Pancreas (tissue), 10 donors: ENCODE results near the gene APOH. TPM values are rescaled to one million over a fixed set of nuclear protein-coding genes. Genes with fewer than 3 reads are reported as not detected.

ENCODE experiments used
- ATAC-seq, 4 donors: fragments of 200-7000 bp; cut with Tn5 transposase; one replicate each; pipeline versions ENCODE4 v1.8.0 to v1.9.1; 2020; ENCODE audit warnings: mild to moderate bottlenecking in 4 of 4, moderate library complexity in 4 of 4
- DNase-seq, 6 donors: peaks; one replicate each; pipeline ENCODE4 v3.0.0-alpha.2; 2020
- FAIRE-seq: peaks from 2 replicates; lab custom pipeline; 2012; peaks lifted over from hg19 to GRCh38; lab: Jason Lieb, UNC
- H3K27ac ChIP-seq, 4 donors: fragments of 200-600 bp; sonication (generic); 1 replicate in 3 of 4; 2 replicates in 1 of 4; pipeline versions ENCODE4 v1.5.0 to v1.8.0; 2020
- H3K27me3 ChIP-seq, 4 donors: fragments of 200-600 bp; one replicate each; pipeline ENCODE4 v1.8.0; 2021
- H3K36me3 ChIP-seq, 3 donors: fragments of 200-600 bp; sonication (generic) in 1 of 3; one replicate each; pipeline versions ENCODE4 v1.5.0 to v1.8.0; 2020 to 2021
- H3K4me1 ChIP-seq, 3 donors: fragments of 200-600 bp; one replicate each; pipeline ENCODE4 v1.8.0; 2021
- H3K4me3 ChIP-seq, 4 donors: fragments of 200-600 bp; sonication (generic) in 2 of 4; one replicate each; pipeline versions ENCODE4 v1.5.0 to v1.8.0; 2020 to 2021
- H3K9me3 ChIP-seq, 4 donors: fragments of 200-600 bp; one replicate each; pipeline ENCODE4 v1.8.0; 2021
- WGBS, 2 donors: extraction: QIAGEN DNeasy Blood & Tissue Kit; methylation state at CpG; one replicate each; pipeline ENCODE4 v1.1.7; 2013; 5-methylcytosine and 5-hydroxymethylcytosine counted together
- intact Hi-C, 3 donors: fragments of 100-400 bp; cut with DNase I; formaldehyde crosslinking; loops; one replicate each; pipeline versions ENCODE4 v1.11.1 to v1.14.2; 2022
- polyA plus RNA-seq, 2 donors: library from polyadenylated mRNA; stranded (reverse); fragments of 200-250 nt; gene quantifications; one replicate each; pipeline ENCODE4 v1.2.3, GENCODE V29; 2013
- total RNA-seq, 6 donors: library from RNA; stranded (reverse); fragmentation: NEBNext Ultra II Directional in 4 of 6; extraction: Animal tissue kit (Norgen Biotek cat#: 25700) in 4 of 6; gene quantifications; one replicate each; pipeline versions ENCODE4 v1.2.1 to v1.2.4, GENCODE V29; 2021 to 2023
- TF ChIP-seq, protein P1 (sequence below), 4 donors: fragments of 200-600 bp; sonication (generic) in 3 of 4; IDR thresholded peaks; one replicate each; pipeline versions ENCODE4 v1.5.0 to v1.8.0; 2021; ENCODE audit warnings: antibody characterized with exemption in 4 of 4
- donor health status: healthy with polysubstance abuse.
- donor health status: DM: no; HTN: no; CAD: no; lungs with moderate emphysema.
- donor health status: DM: no; HTN: no; CAD: no.
- donor health status: control.
- donor health status: control.
- donor health status: Bipolar disorder and iron deficiency.
- donor health status: DM: yes; HTN: yes; CAD: no.
- donor health status: DM: no; HTN: no; CAD: no.
- donor health status: DM: no; HTN: no; CAD: no.
- donor health status: DM: yes; HTN: yes; CAD: no.

The APOH gene
- total RNA-seq (1 to 10 TPM; 3.8 to 8.8 (median 7.5) TPM), polyA plus RNA-seq (10 to 100 TPM in 1 of 2 donors, 1 to 10 TPM in 1; 8.7 to 68.4 TPM)

GRCh38 chr17:66228887-66229782 lies at the start of gene APOH:
Gene APOH, minus strand, starts transcription at chr17:66229415. Its CDS starts 36 bp downstream, at chr17:66229379.
- DNase-seq (peak in 3 of 6 donors; percentile 17 to 24 (median 20)), FAIRE-seq (peak; percentile 23), ATAC-seq (peak; percentile 83 to 93 (median 90))
- TF ChIP-seq, protein P1, sequence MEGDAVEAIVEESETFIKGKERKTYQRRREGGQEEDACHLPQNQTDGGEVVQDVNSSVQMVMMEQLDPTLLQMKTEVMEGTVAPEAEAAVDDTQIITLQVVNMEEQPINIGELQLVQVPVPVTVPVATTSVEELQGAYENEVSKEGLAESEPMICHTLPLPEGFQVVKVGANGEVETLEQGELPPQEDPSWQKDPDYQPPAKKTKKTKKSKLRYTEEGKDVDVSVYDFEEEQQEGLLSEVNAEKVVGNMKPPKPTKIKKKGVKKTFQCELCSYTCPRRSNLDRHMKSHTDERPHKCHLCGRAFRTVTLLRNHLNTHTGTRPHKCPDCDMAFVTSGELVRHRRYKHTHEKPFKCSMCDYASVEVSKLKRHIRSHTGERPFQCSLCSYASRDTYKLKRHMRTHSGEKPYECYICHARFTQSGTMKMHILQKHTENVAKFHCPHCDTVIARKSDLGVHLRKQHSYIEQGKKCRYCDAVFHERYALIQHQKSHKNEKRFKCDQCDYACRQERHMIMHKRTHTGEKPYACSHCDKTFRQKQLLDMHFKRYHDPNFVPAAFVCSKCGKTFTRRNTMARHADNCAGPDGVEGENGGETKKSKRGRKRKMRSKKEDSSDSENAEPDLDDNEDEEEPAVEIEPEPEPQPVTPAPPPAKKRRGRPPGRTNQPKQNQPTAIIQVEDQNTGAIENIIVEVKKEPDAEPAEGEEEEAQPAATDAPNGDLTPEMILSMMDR (IDR thresholded peaks at IDR 0.05): no peak
- H3K36me3 ChIP-seq: no peaks in the 10 kb centered on the region
- no peaks in the 10 kb centered on the region for H3K9me3 ChIP-seq
- no peaks in the 10 kb centered on the region for H3K27me3 ChIP-seq
- intact Hi-C loops: no loop called here
- H3K4me3 ChIP-seq: no peak within 1 kb of the TSS
- WGBS, 2 donors: 45 to 46% methylated on average over 20 of the region's 20 CpGs
- H3K27ac ChIP-seq: peak within 1 kb of the TSS in 2 of 4 donors; percentile 25 to 57
- H3K4me1 ChIP-seq: peaks cover 4 to 24% (median 18%) of the 10 kb centered on the region in 3 donors

DNA sequence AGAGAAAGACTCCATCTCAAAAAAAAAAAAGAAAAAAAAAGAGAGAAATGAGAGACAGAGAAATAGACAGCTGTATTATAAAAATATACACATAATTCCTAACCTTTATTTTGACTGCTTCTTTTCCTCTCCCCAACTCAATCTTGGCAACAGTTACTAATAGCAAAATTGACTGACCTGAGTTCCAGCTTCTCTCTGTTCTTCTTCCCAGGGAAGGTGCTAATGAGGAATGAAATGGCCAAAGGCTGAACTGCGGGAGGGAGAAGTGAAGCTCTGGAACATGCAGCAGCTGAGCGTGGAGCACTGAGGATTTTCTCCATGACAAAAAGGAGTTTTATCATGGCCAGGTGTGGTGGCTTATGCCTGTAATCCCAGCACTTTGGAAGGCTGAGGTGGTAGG lies 48.0 kb upstream of the APOH start:
- H3K4me1 ChIP-seq: peaks cover 0 to 4% (median 0%) of the 10 kb centered on the region in 3 donors

DNA sequence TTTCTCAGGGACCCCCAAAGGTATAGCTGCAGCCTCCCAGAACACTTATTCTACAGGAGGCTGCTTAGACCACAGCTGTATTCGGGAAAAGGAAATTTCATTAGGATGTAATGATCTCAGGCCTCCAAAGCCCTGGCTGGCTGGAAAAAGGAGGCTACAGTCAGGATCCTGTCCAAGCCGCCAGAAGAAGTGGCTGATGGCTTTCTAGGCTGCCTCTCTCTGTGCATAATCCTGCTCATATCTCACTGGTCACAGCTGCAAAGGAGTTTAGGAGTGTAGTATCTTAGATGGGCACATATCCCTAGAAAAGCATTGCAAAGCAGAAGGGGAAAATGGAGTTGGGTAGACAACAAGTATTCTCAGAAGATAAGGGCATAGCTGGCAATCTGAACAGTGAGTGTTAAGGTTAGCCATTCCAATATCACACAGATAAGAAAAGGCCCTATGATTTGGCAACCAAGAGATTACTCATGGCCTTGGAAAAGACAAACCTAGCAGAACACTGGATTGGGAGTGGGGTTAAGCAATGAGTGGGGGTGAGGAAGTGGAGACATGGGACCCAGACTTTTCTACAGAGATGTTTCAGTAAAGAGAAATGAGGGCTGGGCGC lies 47.2 kb upstream of the APOH start:
- Histone ChIP-seq H3K27me3 (no peaks in the 10 kb centered on the region), H3K36me3 (no peaks in the 10 kb centered on the region), H3K27ac (no peak overlapping the region), H3K9me3 (no peaks in the 10 kb centered on the region), H3K4me1 (peaks cover 0 to 4% (median 0%) of the 10 kb centered on the region in 3 donors), H3K4me3 (no peak overlapping the region)
- 90 to 91% methylated on average over 3 of the region's 3 CpGs for WGBS, 2 donors
- FAIRE-seq (no peak), ATAC-seq (peak in 3 of 4 donors; percentile 21 to 39 (median 21)), DNase-seq (no peak)
- intact Hi-C loops: no loop called here
- TF ChIP-seq, protein P1 (IDR thresholded peaks at IDR 0.05): no peak

More for the DNA sequence above, 48.0 kb upstream of the APOH start:
- ATAC-seq (no peak), FAIRE-seq (no peak), DNase-seq (no peak)
- TF ChIP-seq, protein P1 (IDR thresholded peaks at IDR 0.05): no peak
- 93% methylated on average over 2 of the region's 2 CpGs for WGBS, 2 donors
- H3K27ac ChIP-seq: no peak overlapping the region
- no peak overlapping the region for H3K4me3 ChIP-seq
- H3K36me3 ChIP-seq: no peaks in the 10 kb centered on the region
- H3K9me3 ChIP-seq: no peaks in the 10 kb centered on the region
- no peaks in the 10 kb centered on the region for H3K27me3 ChIP-seq
- intact Hi-C loops: no loop called here

DNA sequence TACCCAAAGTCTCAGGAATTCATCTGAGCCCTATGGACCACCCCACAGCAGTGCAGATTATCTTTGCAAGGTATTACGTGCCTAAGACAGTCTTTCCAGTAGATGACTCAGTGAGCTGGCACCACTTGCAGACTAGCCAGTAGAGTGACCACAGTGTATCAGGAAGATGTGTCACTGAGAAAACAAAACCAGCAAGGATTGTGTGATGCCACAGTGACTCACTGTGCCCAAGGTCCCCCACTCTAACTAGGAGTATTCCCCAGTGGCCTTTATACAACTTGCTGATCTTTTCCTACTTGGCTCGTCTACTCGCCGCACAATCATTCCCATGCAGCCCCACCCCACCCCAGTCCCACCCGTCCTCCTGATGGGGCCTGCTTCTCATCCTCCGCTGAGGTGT lies 46.4 kb upstream of the APOH start:
- no peak for FAIRE-seq
- intact Hi-C loops: no loop called here
- no peaks in the 10 kb centered on the region for H3K9me3 ChIP-seq
- no peaks in the 10 kb centered on the region for H3K36me3 ChIP-seq
- 78 to 84% methylated on average over 6 of the region's 6 CpGs for WGBS, 2 donors
- no peak overlapping the region for H3K4me3 ChIP-seq
- no peak overlapping the region for H3K27ac ChIP-seq
- H3K27me3 ChIP-seq: no peaks in the 10 kb centered on the region
- DNase-seq: peak in 1 of 6 donors; percentile 6
- ATAC-seq: peak in 3 of 4 donors; percentile 67 to 85 (median 75)
- peaks cover 0 to 4% (median 0%) of the 10 kb centered on the region in 3 donors for H3K4me1 ChIP-seq
- TF ChIP-seq, protein P1 (IDR thresholded peaks at IDR 0.05): no peak
